ENCODE results near the gene CASP10.

CASP10 gene

GRCh38 chr2:201196003-201196402 is 13.1 kb downstream of the CASP10 start:
- no peak for DNase-seq (ENCODE audit: low read depth)

- DNase-seq (ENCODE audit: low read depth), result no peak
Observed at GRCh38 chr2:201196803-201197202, 13.9 kb downstream of the CASP10 start.

GRCh38 chr2:201197781-201198180 is 14.8 kb downstream of the CASP10 start:
- DNase-seq (ENCODE audit: low read depth), result no peak

GRCh38 chr2:201199847-201200246 is 16.9 kb downstream of the CASP10 start:
- DNase-seq (ENCODE audit: low read depth), result no peak

- DNase-seq (ENCODE audit: low read depth), result no peak
Observed at GRCh38 chr2:201200345-201200744, 17.4 kb downstream of the CASP10 start.

GRCh38 chr2:201201371-201201770 is 18.4 kb downstream of the CASP10 start:
- DNase-seq (ENCODE audit: low read depth), result no peak

GRCh38 chr2:201203916-201204654 is 21.1 kb downstream of the CASP10 start:
- DNase-seq (ENCODE audit: low read depth), result no peak

GRCh38 chr2:201204655-201205514 is 21.9 kb downstream of the CASP10 start:
- no peak for DNase-seq (ENCODE audit: low read depth)

GRCh38 chr2:201205515-201205849 is 22.5 kb downstream of the CASP10 start:
- no peak for DNase-seq (ENCODE audit: low read depth)

GRCh38 chr2:201208563-201209252 is 25.8 kb downstream of the CASP10 start:
- DNase-seq (ENCODE audit: low read depth), result no peak

GRCh38 chr2:201215963-201216362 is 33.0 kb downstream of the CASP10 start:
- DNase-seq (ENCODE audit: low read depth), result no peak

- DNase-seq (ENCODE audit: low read depth), result no peak
Observed at GRCh38 chr2:201216918-201217317, 34.0 kb downstream of the CASP10 start.

GRCh38 chr2:201218780-201219179 is 35.8 kb downstream of the CASP10 start:
- DNase-seq (ENCODE audit: low read depth), result no peak

- DNase-seq (ENCODE audit: low read depth), result no peak
Observed at GRCh38 chr2:201219328-201220096, 36.6 kb downstream of the CASP10 start.

- DNase-seq (ENCODE audit: low read depth), result no peak
Observed at GRCh38 chr2:201220102-201220570, 37.2 kb downstream of the CASP10 start.

- no peak for DNase-seq (ENCODE audit: low read depth)
Observed at GRCh38 chr2:201223089-201224073, 40.4 kb downstream of the CASP10 start.

- DNase-seq (ENCODE audit: low read depth), result no peak
Observed at GRCh38 chr2:201228271-201228911, 45.5 kb downstream of the CASP10 start.

GRCh38 chr2:201228912-201229290 is 46.0 kb downstream of the CASP10 start:
- DNase-seq (ENCODE audit: low read depth), result no peak

- peak; percentile 78 for DNase-seq (ENCODE audit: low read depth)
Observed at GRCh38 chr2:201231781-201232466, 49.0 kb downstream of the CASP10 start.

- DNase-seq (ENCODE audit: low read depth), result no peak
Observed at GRCh38 chr2:201232467-201232815, 49.5 kb downstream of the CASP10 start.
